ENCODE measurements around the gene CARMIL1.

CARMIL1 gene

DNA sequence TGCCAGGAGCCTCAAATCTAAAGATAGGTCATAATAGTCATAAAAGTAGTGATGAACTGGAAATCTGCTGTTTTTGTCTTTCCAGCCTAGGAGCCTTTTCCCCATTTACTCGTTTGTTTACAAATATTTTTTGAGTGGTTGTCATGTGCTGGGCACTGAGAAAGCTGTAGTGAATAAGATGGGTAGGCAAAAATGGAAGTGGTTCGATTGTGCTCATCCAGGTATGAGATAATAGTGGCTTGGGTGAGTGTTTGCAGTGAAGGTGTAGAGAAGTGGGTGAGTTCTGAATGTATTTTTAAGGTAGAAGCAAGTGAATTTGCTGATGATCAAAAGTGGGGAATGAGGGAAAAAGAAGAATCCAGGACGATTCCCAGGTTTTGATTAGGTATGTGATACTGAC is 53.0 kb downstream of the CARMIL1 start:
- TF ChIP-seq ZNF565 (CRISPR knock-in tag; conservative IDR thresholded peaks at IDR 0.05; ENCODE audit: low read depth) = no peak
- no peak for ATAC-seq

DNA sequence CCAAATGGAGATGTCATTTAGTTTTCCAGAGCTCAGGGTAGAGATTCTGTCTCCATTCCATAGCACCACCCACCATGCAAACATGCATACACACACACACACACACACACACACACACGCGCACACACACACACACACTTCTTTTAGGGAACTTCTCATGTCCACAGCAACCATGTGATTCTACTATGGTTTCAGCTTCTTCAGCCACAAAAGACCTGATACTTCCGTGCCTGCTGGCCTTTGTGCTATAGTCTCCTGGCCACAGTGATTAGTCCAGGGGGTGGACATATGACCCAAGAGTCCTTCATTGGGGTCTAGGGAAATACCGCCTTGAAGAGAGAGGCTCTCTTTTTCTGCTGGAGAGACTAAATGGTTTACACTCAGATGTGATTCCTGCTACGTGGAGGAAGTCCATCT is 53.5 kb downstream of the CARMIL1 start:
- TF ChIP-seq ZFP3 (CRISPR knock-in tag; IDR thresholded peaks at IDR 0.05) (no peak), ARNTL (CRISPR knock-in tag; IDR thresholded peaks at IDR 0.05; ENCODE audit: borderline replicate concordance, low read depth) (no peak), BACH2 (CRISPR knock-in tag; IDR thresholded peaks at IDR 0.05; ENCODE audit: borderline replicate concordance) (no peak), ZNF8 (CRISPR knock-in tag; IDR thresholded peaks at IDR 0.05) (no peak), TCF4 (CRISPR knock-in tag; IDR thresholded peaks at IDR 0.05; ENCODE audit: borderline replicate concordance) (no peak)
- TF ChIP-seq, protein P1, sequence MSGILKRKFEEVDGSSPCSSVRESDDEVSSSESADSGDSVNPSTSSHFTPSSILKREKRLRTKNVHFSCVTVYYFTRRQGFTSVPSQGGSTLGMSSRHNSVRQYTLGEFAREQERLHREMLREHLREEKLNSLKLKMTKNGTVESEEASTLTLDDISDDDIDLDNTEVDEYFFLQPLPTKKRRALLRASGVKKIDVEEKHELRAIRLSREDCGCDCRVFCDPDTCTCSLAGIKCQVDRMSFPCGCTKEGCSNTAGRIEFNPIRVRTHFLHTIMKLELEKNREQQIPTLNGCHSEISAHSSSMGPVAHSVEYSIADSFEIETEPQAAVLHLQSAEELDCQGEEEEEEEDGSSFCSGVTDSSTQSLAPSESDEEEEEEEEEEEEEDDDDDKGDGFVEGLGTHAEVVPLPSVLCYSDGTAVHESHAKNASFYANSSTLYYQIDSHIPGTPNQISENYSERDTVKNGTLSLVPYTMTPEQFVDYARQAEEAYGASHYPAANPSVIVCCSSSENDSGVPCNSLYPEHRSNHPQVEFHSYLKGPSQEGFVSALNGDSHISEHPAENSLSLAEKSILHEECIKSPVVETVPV (CRISPR knock-in tag; IDR thresholded peaks at IDR 0.05) = no peak
- ATAC-seq = no peak

DNA sequence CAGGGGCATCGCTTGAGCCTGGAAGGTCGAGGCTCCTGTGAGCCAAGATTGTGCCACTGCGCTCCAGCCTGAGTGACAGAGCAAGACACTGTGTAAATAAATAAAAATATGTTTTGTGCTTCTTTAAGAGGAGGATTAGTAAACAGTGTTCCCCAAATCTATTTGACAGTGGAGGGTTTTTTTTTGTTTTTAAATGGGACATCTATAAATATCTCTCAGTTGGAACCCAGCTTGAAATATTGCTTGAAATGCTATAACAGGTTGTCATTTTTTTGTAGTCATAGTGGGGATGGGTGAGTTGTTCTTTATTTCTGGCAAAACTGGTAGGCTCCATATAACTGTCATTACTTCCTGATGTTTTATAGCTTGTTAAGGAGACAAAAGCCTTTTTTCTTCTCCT is 54.3 kb downstream of the CARMIL1 start:
- no peak for ATAC-seq

DNA sequence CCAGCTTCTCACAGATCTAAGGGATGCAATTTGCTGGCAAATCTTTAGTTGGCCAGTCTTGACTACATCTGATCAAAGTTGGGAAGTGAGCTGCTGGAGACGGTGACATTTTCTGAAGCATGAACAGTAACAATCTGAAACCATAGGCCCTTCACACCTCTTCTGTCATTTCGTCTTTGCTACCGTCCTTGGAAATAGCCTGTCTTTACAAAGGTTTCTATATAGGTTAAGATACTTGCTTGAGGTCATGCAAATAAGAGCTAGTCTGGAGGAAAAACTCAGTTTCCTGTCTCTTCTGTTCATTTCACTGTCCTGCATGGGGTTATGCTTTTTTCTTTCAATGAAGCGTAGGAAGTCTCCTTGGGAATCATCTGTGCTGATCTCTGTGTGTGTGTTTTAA is 55.6 kb downstream of the CARMIL1 start:
- no peak for TF ChIP-seq SNAI2 (CRISPR knock-in tag; IDR thresholded peaks at IDR 0.05)
- TF ChIP-seq ZC3H10 (CRISPR knock-in tag; IDR thresholded peaks at IDR 0.05) = no peak
- TF ChIP-seq ZNF565 (CRISPR knock-in tag; conservative IDR thresholded peaks at IDR 0.05; ENCODE audit: low read depth) = no peak
- TF ChIP-seq ZNF70 (CRISPR knock-in tag; IDR thresholded peaks at IDR 0.05) = no peak
- TF ChIP-seq ZFP30 (CRISPR knock-in tag; IDR thresholded peaks at IDR 0.05) = no peak
- no peak for TF ChIP-seq TOX (CRISPR knock-in tag; IDR thresholded peaks at IDR 0.05; ENCODE audit: borderline replicate concordance)
- TF ChIP-seq RARB (CRISPR knock-in tag; IDR thresholded peaks at IDR 0.05) = no peak
- no peak for TF ChIP-seq ISL1 (CRISPR knock-in tag; IDR thresholded peaks at IDR 0.05)
- no peak for TF ChIP-seq ZFP3 (CRISPR knock-in tag; IDR thresholded peaks at IDR 0.05)
- TF ChIP-seq TCF4 (CRISPR knock-in tag; IDR thresholded peaks at IDR 0.05; ENCODE audit: borderline replicate concordance) = no peak
- TF ChIP-seq, protein P2, sequence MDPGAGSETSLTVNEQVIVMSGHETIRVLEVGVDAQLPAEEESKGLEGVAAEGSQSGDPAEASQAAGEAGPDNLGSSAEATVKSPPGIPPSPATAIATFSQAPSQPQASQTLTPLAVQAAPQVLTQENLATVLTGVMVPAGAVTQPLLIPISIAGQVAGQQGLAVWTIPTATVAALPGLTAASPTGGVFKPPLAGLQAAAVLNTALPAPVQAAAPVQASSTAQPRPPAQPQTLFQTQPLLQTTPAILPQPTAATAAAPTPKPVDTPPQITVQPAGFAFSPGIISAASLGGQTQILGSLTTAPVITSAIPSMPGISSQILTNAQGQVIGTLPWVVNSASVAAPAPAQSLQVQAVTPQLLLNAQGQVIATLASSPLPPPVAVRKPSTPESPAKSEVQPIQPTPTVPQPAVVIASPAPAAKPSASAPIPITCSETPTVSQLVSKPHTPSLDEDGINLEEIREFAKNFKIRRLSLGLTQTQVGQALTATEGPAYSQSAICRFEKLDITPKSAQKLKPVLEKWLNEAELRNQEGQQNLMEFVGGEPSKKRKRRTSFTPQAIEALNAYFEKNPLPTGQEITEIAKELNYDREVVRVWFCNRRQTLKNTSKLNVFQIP (CRISPR knock-in tag; IDR thresholded peaks at IDR 0.05; ENCODE audit: borderline replicate concordance, low read depth) = no peak
- no peak for ATAC-seq

More for the DNA sequence above, 54.3 kb downstream of the CARMIL1 start:
- no peak for TF ChIP-seq ZNF565 (CRISPR knock-in tag; conservative IDR thresholded peaks at IDR 0.05; ENCODE audit: low read depth)

DNA sequence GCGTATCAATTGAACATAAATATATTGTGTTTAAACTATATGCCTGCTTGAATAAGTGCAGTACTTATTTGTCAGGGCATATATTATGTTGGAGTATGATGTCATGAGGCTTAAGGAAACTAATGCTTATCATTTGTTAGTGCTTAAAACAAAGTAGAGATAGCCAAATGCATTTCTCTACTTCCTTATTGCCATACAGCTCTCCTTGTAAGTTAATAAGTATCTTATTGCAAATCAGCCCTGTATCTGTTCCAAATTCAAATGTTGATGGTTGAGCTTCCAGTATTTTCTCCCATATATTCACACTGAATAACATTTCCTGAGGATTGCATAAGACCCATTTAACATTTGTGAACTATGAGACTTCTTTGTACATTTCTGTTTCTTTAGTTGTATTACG is 57.8 kb downstream of the CARMIL1 start:
- no peak for TF ChIP-seq ESRRG (CRISPR knock-in tag; IDR thresholded peaks at IDR 0.05)
- no peak for TF ChIP-seq ARNTL (CRISPR knock-in tag; IDR thresholded peaks at IDR 0.05; ENCODE audit: borderline replicate concordance, low read depth)
- TF ChIP-seq SNAI2 (CRISPR knock-in tag; IDR thresholded peaks at IDR 0.05) = no peak
- TF ChIP-seq, protein P1 (CRISPR knock-in tag; IDR thresholded peaks at IDR 0.05) = no peak
- TF ChIP-seq, protein P2 (CRISPR knock-in tag; IDR thresholded peaks at IDR 0.05; ENCODE audit: borderline replicate concordance, low read depth) = no peak
- TF ChIP-seq ZFP3 (CRISPR knock-in tag; IDR thresholded peaks at IDR 0.05) = no peak
- TF ChIP-seq ZFP30 (CRISPR knock-in tag; IDR thresholded peaks at IDR 0.05) = no peak
- no peak for TF ChIP-seq TCF4 (CRISPR knock-in tag; IDR thresholded peaks at IDR 0.05; ENCODE audit: borderline replicate concordance)
- no peak for TF ChIP-seq ZNF8 (CRISPR knock-in tag; IDR thresholded peaks at IDR 0.05)
- no peak for TF ChIP-seq RARB (CRISPR knock-in tag; IDR thresholded peaks at IDR 0.05)
- no peak for TF ChIP-seq PPARA (CRISPR knock-in tag; IDR thresholded peaks at IDR 0.05; ENCODE audit: borderline replicate concordance)
- TF ChIP-seq ISL1 (CRISPR knock-in tag; IDR thresholded peaks at IDR 0.05) = no peak
- TF ChIP-seq, protein P3, sequence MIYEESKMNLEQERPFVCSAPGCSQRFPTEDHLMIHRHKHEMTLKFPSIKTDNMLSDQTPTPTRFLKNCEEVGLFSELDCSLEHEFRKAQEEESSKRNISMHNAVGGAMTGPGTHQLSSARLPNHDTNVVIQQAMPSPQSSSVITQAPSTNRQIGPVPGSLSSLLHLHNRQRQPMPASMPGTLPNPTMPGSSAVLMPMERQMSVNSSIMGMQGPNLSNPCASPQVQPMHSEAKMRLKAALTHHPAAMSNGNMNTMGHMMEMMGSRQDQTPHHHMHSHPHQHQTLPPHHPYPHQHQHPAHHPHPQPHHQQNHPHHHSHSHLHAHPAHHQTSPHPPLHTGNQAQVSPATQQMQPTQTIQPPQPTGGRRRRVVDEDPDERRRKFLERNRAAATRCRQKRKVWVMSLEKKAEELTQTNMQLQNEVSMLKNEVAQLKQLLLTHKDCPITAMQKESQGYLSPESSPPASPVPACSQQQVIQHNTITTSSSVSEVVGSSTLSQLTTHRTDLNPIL (CRISPR knock-in tag; IDR thresholded peaks at IDR 0.05; ENCODE audit: low read depth) = no peak
- TF ChIP-seq ZNF565 (CRISPR knock-in tag; conservative IDR thresholded peaks at IDR 0.05; ENCODE audit: low read depth) = no peak
- ATAC-seq = no peak
